HS-27A (cell line): ENCODE measurements around the gene MRPS9.

Experiments
- DNase-seq: peaks from one replicate; pipeline ENCODE4 v3.0.0-alpha.2; 2012; ENCODE audit warnings: low read depth, missing footprints

Gene MRPS9

DNA sequence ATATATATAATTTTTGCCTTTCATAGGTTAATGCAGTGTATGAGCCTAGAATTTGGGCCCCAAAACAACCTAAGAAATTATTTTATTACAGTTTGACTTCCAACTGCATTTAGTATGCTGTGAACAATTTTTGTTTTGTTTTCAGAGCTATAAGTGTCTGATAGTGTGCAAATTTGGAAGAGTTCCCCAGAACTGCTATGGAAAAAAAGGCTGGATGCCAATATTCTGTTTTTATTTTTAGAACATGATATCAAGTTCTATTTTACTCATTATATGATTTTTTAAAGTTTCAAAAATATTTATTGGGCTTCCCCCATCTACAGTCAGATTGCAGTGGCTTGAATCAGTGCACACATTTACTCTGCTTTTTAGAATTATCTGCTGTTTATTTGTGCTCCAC, 42.6 kb downstream of the MRPS9 start:
- DNase-seq, result no peak

- DNase-seq, result no peak
These were observed 43.2 kb downstream of the MRPS9 start for GRCh38 chr2:105081006-105081601.

GRCh38 chr2:105082107-105082506, 44.2 kb downstream of the MRPS9 start:
- no peak for DNase-seq

DNA sequence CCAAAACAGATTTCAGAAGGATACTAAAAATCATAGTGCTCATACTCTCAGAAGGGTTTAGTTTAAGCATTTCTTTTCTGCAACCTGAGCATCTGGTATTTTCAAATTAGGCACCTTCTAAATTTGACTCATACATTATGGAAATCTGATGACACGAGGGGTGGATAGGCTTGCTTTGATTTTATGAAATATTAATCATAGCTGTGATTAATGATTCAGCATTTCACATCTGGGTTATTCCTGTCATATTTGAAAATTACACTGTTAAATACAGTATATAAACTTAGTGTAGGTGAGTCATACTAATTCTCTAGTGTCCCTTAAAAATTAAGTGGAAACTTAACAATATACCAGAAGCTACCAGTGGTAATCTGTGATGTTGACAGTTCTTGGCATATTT, 47.7 kb downstream of the MRPS9 start:
- DNase-seq, result no peak

DNA sequence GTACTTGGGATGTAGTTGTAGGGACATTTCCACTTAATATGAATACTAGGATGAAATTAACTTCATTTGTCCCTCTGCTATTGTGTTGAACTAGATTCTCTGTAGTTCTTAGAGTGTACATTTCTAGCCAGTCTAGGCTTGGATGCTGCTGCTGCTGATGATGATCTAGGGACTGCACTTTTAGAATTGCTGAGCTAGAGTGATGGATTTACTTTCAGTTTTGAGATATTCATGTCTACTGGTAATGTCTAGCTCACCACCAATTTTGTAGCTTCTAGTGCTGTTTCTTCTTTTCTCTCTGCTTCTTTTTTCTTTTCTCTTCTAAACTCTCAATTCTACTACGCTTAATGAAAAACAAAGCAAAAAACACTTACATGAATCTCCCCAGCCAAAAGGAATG, 49.4 kb downstream of the MRPS9 start:
- no peak for DNase-seq

GRCh38 chr2:105090091-105090490, 52.2 kb downstream of the MRPS9 start:
- DNase-seq, result no peak

- no peak for DNase-seq
These were observed 54.9 kb downstream of the MRPS9 start for GRCh38 chr2:105092797-105093196.

DNA sequence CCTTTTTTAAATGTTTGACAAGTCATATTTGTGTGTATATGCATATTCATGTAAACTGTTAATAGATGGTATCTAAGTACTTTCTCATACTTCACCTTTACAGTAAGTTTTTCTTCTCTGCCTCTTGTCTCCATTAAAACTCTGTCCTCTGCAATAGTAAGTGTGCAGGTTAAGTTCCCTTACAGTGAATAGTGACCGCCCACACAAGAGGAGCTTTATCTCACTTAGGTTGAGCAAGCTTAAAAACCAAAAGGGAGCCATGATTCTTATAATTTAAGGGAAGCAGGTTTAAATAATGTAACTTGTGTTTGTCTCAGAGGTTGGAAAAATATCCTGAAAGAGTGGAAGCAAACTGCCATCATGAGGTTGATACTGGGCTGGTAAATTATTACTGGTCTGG, 61.3 kb downstream of the MRPS9 start:
- no peak for DNase-seq

GRCh38 chr2:105100046-105100840, 62.4 kb downstream of the MRPS9 start:
- DNase-seq, result no peak

- DNase-seq, result no peak
These were observed 64.1 kb downstream of the MRPS9 start for GRCh38 chr2:105102001-105102400.

- peak; percentile 73 for DNase-seq
These were observed 65.1 kb downstream of the MRPS9 start for GRCh38 chr2:105102963-105103421.

- no peak for DNase-seq
These were observed 65.6 kb downstream of the MRPS9 start for GRCh38 chr2:105103481-105103880.

GRCh38 chr2:105104208-105104731, 66.4 kb downstream of the MRPS9 start:
- no peak for DNase-seq

- no peak for DNase-seq
These were observed 72.5 kb downstream of the MRPS9 start for GRCh38 chr2:105110295-105110829.

DNA sequence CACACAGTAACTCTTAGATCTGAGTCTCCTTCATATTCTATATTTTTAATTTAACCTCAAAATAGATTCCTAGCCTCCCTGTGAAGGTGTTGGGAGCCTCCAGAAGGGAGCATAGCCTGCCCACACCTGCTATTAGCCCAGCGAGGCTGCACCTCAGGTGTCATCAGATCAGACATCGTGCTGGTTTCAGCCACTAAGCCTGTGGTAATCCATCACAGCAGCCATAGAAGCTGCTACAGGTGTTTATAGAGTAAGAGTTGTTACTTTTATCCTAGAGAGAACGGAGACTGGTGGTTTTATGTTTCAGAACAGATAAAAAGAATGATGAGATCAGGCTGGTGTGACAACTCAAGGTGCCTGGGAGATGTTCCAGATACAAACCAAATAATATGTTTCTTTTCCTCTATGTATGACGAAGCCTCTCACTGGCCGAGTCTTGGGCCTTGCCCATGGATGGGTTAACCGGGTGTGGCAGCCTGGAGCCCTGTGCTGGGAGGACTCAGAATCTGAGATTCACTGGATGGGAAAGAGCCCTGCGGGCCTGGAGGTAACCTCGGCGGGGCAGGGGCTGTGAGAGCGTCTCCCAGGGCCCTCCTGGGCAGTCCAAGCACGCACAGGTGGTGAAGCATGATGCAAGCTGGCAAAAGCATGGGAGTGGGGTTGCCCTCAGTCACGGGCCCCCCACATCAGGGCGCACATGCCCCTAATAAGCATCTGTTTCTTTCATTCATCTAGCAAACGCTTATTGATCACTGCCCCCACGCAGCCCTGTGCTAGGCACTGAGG, 73.7 kb downstream of the MRPS9 start:
- DNase-seq, result no peak

DNA sequence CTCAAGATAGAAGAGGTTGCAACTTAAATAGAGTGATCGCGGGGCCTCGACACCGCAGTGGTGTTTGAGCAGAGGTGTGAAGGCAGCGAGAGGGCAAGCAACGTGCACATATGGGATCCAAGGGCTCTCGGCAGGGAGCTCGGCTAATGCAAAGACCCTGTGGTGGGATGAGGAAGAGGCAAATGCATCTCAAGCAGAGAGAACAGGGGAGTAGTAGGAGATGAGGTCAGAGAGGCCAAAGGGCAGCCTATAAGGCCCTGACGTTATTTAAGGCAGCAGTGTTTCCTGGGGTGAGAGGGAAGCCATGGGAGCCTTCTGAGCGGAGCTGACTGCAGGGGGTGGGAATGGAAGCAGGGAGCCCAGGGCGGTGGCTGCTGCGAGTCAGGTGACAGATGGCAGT, 74.5 kb downstream of the MRPS9 start:
- DNase-seq, result no peak

DNA sequence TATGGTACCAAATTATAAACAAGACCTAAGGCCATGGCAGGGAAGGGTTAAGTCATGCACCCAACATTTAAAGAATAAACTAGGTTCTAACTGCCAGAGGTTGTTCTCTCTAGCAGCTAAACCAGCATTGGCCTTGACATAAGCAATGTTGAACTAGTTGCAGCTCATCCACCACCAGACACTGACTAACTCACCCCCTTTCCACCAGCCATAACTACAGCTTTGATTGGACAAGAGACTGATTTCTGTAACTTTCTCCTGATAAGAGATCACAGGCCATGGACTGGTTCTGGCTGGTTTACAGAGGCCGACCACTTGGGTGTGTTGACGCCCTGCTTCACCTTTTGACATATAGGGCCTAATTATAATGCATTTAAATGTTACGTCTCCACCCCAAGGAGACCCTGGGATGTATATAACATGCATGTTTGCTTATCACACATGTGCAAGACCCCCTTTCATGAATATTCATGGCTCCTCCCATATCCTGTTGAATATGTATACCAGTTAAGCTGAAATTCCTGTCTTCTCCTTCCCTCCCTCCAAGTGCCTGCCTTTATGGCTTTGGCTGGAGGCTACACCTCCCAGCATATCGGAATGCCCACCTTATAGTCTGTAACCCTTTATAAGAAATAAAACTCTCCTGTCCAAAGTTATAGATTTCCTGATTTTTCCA, 75.9 kb downstream of the MRPS9 start:
- DNase-seq, result no peak

DNA sequence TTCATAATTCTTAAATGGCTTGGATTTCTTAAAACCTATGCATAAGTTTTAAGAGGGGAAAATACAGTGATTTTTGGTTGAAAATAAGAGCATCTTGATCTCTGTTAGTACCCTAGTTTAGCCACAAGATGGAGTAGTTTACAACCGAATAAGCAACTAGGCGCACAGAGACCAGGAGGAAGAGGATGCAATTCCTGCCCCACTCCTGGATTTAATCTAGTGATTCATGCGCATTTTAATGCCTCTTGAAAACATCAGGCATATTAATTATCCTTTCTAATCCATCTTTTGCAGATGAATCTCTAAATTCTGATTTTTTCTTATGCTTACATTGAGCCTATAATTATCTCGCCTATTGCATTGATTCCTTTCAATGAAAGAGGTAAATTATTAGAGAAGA, 76.7 kb downstream of the MRPS9 start:
- DNase-seq, result no peak

- DNase-seq, result no peak
These were observed 78.5 kb downstream of the MRPS9 start for GRCh38 chr2:105116348-105116747.

- DNase-seq, result no peak
These were observed 79.7 kb downstream of the MRPS9 start for GRCh38 chr2:105117565-105117964.

GRCh38 chr2:105118960-105119359, 81.1 kb downstream of the MRPS9 start:
- DNase-seq, result no peak

GRCh38 chr2:105121434-105121833, 83.6 kb downstream of the MRPS9 start:
- no peak for DNase-seq
